ENCODE results near the gene C19orf81.

DNA sequence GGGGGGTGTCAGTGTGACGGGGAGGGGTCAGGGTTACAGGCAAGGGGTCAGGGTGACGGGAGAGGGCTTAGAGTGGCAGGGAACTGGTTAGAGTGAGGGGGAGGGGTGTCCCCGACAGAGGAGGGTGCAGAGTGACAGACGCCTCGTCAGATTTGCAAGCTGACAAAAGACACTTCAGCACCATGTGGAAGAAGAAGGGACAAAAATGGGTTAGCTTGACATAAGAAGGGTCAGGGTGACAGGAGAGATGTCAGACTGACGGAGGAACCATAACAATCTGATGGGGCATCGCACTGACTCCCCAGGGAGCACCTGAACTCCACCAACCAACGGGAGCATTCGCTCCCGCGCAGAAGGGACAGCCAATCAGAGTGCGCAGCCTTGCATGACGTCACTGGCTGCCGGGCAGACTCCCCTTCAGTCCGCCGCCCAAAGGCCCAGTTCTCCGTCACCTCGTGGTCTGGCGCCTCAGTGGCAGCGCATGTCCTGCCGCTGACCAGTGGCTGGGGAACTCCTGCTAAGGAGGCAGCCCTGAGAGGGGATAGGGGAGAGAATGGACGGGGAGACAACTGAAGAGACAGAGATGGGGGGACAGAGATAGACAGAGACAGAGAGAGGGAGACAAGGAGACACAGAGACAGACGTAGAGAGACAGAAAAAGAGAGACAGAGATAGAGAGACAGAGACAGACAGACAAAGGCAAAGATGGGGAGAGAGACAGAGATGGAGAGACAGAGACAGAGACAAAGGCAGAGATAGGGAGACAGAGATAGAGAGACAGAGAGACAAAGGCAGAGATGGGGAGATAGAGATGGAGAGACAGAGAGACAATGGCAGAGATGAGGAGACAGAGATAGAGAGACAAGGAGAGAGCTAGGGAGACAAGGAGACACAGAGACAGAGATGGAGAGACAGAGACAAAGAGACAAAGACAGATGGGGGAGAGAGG lies 30.2 kb downstream of the C19orf81 start:
- TF ChIP-seq CTCF (IDR thresholded peaks at IDR 0.05; ENCODE audit: extremely low read depth in 1 of 2, insufficient read depth in 1 of 2, low read depth in 1 of 2, low read length in 2 of 2) (no peak), MYC (IDR thresholded peaks at IDR 0.05; ENCODE audit: low read depth, low read length) (no peak)

All from endothelial cell of umbilical vein (primary cell).